Measurements from ENCODE around the gene CFAP53. TPM values are rescaled to one million over a fixed set of nuclear protein-coding genes. Genes with fewer than 3 reads are reported as not detected.

CFAP53 gene
- total and polyA plus RNA-seq, 2 of the 13 experiments (the other 11 are each of a cell fraction or from before 2014, with no cell fraction given), result 0.05 to 0.07 TPM

DNA sequence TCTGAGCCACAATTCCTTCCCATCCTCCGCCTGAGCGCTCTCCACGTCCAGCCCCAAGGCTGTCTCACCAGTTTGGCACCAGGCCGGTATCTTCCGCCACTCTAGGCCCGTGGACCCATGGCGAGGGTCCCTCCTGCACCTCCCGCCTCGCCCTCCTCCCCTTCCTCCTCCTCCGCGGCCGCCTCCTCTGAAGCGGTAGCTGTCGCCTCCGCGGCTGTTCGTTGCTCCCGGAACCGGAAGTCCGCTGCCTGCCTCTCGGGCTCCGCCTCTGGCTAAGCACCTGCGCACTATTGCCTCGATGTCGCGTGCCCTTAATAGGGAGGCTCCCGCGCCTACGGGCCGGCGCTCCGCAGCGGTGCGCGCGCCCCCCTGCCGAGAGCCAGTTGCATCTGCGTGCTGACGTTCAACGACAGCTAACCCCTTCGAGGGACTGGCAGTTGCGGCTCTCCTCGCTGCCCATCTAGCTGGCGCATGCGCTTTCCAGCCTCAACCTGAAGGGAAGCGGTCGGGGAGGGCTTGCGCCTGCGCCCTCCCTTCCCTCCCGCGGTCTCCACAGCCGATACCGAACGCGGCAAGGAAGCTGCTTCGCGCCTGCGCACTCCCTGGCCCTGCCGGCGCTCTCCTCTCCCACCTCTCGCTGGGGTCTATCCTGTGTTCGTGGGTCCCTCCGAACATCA lies 15.1 kb upstream of the CFAP53 start, which contains the start of gene MBD1:
TSS of gene MBD1 (minus strand) at position 229 of the 677 bp plus-strand sequence. CDS start 1,531 bp downstream, outside the sequence.
- Histone ChIP-seq H3K4me1 (ENCODE audit: insufficient read depth, low read length) (peaks cover 29% of the 10 kb centered on the region), H3K79me2 (ENCODE audit: insufficient read depth, low read length) (peaks cover 30% of the 10 kb centered on the region), H3K27me3 (ENCODE audit: control insufficient read depth in 1 of 2, insufficient read depth in 2 of 2, low read length in 2 of 2) (no peaks in the 10 kb centered on the region; a peak in 1 of 5 replicates), H3K9me3 (ENCODE audit: low read length) (no peaks in the 10 kb centered on the region), H3K9ac (ENCODE audit: insufficient read depth, low read depth, low read length) (peak within 1 kb of the TSS; percentile 91), H3K4me3 (replicated peaks in 1 of 3; ENCODE audit: insufficient read depth in 1 of 3, low read depth in 2 of 3, low read length in 3 of 3) (peak within 1 kb of the TSS; percentile 83 to 100 (median 88)), H3K4me2 (ENCODE audit: low read depth, low read length) (peak within 1 kb of the TSS; percentile 92), H3K27ac (ENCODE audit: extremely low read length, insufficient read depth, low read length) (peak within 1 kb of the TSS; percentile 70), H4K20me1 (ENCODE audit: insufficient read depth, low read length) (no peaks in the 10 kb centered on the region), H3K36me3 (replicated peaks in 1 of 2; ENCODE audit: control insufficient read depth in 1 of 2, insufficient read depth in 2 of 2, low read length in 2 of 2) (peaks cover 15 to 36% of the 10 kb centered on the region in 2 experiments; a peak in 4 of 5 replicates), H2AFZ (ENCODE audit: low read length) (peak within 1 kb of the TSS; percentile 33)
- intact Hi-C loops (cut with micrococcal nuclease; ENCODE audit: unreplicated experiment), result loop anchor here (1.0 kb wide), 1 partner anchor 15 kb away; the partner anchor contains the start of gene CFAP53
- 16% methylated on average over 36 of the region's 63 CpGs for WGBS (ENCODE audit: low lambda C conversion rate)
- POLR2A ChIA-PET, result interaction anchor here (1.0 to 1.5 kb wide), 7 partner anchors 9 to 112 kb away, joined by 3 to 15 read pairs (median 7); partner anchors contain the start of genes CFAP53 and SKA1
- BruUV-seq (replicated peaks), result no TSS peak
- in situ Hi-C loops (cut with HindIII; ENCODE audit: extremely low pct_ligation_motif_present, low pct_unique_long_range_greater_than_20kb), result loop anchor here (10.0 kb wide), 1 partner anchor 143 kb away; no protein-coding TSS in a partner anchor
- peak; percentile 89 for FAIRE-seq
- peak; percentile 93 for DNase-seq (ENCODE audit: low spot score)
- peak; percentile 96 for ATAC-seq
- CTCF ChIA-PET (ENCODE audit: low intra/inter-chr PET ratio, low total read pairs), result no interaction called here
- peak; percentile 52; the same call in 1 of the 2 replicates for TF ChIP-seq ZNF709 (CRISPR knock-in tag; IDR thresholded peaks at IDR 0.05)
- TF ChIP-seq, protein P1, sequence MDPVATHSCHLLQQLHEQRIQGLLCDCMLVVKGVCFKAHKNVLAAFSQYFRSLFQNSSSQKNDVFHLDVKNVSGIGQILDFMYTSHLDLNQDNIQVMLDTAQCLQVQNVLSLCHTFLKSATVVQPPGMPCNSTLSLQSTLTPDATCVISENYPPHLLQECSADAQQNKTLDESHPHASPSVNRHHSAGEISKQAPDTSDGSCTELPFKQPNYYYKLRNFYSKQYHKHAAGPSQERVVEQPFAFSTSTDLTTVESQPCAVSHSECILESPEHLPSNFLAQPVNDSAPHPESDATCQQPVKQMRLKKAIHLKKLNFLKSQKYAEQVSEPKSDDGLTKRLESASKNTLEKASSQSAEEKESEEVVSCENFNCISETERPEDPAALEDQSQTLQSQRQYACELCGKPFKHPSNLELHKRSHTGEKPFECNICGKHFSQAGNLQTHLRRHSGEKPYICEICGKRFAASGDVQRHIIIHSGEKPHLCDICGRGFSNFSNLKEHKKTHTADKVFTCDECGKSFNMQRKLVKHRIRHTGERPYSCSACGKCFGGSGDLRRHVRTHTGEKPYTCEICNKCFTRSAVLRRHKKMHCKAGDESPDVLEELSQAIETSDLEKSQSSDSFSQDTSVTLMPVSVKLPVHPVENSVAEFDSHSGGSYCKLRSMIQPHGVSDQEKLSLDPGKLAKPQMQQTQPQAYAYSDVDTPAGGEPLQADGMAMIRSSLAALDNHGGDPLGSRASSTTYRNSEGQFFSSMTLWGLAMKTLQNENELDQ (CRISPR knock-in tag; IDR thresholded peaks at IDR 0.05; ENCODE audit: borderline replicate concordance), result peak; percentile 64; the same call in 1 of the 2 replicates
- TF ChIP-seq SNRNP70 (IDR thresholded peaks at IDR 0.05; ENCODE audit: low read depth, low read length), result no peak
- TF ChIP-seq ZNF572 (CRISPR knock-in tag; IDR thresholded peaks at IDR 0.05), result peak; percentile 94; the same call in 1 of the 2 replicates
- peak; percentile 60; the same call in 1 of the 2 replicates for TF ChIP-seq NFKBIZ (CRISPR knock-in tag; IDR thresholded peaks at IDR 0.05)
- TF ChIP-seq, protein P2, sequence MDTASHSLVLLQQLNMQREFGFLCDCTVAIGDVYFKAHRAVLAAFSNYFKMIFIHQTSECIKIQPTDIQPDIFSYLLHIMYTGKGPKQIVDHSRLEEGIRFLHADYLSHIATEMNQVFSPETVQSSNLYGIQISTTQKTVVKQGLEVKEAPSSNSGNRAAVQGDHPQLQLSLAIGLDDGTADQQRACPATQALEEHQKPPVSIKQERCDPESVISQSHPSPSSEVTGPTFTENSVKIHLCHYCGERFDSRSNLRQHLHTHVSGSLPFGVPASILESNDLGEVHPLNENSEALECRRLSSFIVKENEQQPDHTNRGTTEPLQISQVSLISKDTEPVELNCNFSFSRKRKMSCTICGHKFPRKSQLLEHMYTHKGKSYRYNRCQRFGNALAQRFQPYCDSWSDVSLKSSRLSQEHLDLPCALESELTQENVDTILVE (CRISPR knock-in tag; IDR thresholded peaks at IDR 0.05), result peak; percentile 91
- peak; percentile 55; the same call in 1 of the 2 replicates for TF ChIP-seq MAZ (IDR thresholded peaks at IDR 0.05; ENCODE audit: borderline replicate concordance, low read depth, low read length)
- TF ChIP-seq MAZ (CRISPR knock-in tag; IDR thresholded peaks at IDR 0.05; ENCODE audit: low read depth), result peak; percentile 40
- peak; percentile 14; the same call in 1 of the 2 replicates for TF ChIP-seq NRL (CRISPR knock-in tag; IDR thresholded peaks at IDR 0.05; ENCODE audit: borderline replicate concordance)
- TF ChIP-seq ZNF768 (CRISPR knock-in tag; IDR thresholded peaks at IDR 0.05), result no peak; the same call in 1 of the 2 replicates
- TF ChIP-seq, protein P3, sequence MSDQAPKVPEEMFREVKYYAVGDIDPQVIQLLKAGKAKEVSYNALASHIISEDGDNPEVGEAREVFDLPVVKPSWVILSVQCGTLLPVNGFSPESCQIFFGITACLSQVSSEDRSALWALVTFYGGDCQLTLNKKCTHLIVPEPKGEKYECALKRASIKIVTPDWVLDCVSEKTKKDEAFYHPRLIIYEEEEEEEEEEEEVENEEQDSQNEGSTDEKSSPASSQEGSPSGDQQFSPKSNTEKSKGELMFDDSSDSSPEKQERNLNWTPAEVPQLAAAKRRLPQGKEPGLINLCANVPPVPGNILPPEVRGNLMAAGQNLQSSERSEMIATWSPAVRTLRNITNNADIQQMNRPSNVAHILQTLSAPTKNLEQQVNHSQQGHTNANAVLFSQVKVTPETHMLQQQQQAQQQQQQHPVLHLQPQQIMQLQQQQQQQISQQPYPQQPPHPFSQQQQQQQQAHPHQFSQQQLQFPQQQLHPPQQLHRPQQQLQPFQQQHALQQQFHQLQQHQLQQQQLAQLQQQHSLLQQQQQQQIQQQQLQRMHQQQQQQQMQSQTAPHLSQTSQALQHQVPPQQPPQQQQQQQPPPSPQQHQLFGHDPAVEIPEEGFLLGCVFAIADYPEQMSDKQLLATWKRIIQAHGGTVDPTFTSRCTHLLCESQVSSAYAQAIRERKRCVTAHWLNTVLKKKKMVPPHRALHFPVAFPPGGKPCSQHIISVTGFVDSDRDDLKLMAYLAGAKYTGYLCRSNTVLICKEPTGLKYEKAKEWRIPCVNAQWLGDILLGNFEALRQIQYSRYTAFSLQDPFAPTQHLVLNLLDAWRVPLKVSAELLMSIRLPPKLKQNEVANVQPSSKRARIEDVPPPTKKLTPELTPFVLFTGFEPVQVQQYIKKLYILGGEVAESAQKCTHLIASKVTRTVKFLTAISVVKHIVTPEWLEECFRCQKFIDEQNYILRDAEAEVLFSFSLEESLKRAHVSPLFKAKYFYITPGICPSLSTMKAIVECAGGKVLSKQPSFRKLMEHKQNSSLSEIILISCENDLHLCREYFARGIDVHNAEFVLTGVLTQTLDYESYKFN (CRISPR knock-in tag; conservative IDR thresholded peaks at IDR 0.05), result no peak; the same call in 1 of the 2 replicates
- peak; percentile 95 for TF ChIP-seq ELF1 (CRISPR knock-in tag; IDR thresholded peaks at IDR 0.05)
- TF ChIP-seq, protein P4, sequence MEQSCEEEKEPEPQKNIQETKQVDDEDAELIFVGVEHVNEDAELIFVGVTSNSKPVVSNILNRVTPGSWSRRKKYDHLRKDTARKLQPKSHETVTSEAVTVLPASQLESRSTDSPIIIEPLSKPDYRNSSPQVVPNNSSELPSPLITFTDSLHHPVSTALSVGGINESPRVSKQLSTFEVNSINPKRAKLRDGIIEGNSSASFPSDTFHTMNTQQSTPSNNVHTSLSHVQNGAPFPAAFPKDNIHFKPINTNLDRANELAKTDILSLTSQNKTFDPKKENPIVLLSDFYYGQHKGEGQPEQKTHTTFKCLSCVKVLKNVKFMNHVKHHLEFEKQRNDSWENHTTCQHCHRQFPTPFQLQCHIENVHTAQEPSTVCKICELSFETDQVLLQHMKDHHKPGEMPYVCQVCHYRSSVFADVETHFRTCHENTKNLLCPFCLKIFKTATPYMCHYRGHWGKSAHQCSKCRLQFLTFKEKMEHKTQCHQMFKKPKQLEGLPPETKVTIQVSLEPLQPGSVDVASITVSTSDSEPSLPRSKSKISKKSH (CRISPR knock-in tag; IDR thresholded peaks at IDR 0.05; ENCODE audit: borderline replicate concordance), result peak; percentile 71
- TF ChIP-seq POLR2G (IDR thresholded peaks at IDR 0.05; ENCODE audit: low read depth, low read length), result peak; percentile 89
